ENCODE results near the gene MLX.

The MLX gene

GRCh38 chr17:42571435-42572225, 4.7 kb downstream of the MLX start:
- no peak overlapping the region for H3K27ac ChIP-seq
- no peak overlapping the region for H3K4me3 ChIP-seq

- no peak overlapping the region for H3K4me3 ChIP-seq
- H3K27ac ChIP-seq: no peak overlapping the region
Observed at GRCh38 chr17:42573095-42573494, 6.2 kb downstream of the MLX start.

- Histone ChIP-seq H3K4me3 (no peak overlapping the region), H3K27ac (no peak overlapping the region)
Observed at GRCh38 chr17:42574463-42574862, 7.6 kb downstream of the MLX start.

DNA sequence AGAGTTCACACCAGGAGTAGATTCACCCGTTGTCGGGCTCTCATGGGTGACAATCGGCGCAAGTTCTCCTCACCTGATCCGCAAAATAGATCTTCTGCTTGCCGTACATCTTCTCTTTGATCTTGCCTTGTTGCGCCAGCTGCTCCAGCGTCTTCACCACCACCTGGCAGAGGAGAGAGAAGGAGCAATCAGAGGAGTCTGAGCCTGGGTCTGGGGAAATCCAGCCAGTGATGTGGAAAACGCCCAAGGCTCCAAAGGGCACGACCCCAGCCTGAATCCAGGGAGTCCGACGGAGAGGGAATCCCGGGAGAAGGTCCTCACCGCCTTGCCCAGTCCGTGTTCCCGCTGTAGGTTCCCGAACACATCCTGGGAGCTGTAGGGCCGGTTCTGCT, 10.2 kb downstream of the MLX start:
- Histone ChIP-seq H3K27ac (peak overlapping the region in 19 of 21 experiments; percentile 37 to 93 (median 87)), H3K4me3 (peak overlapping the region; percentile 43 to 71 (median 58))

GRCh38 chr17:42577532-42578281, 10.8 kb downstream of the MLX start, which contains the start of gene PSMC3IP:
PSMC3IP (minus strand) TSS chr17:42577729; CDS start chr17:42577686, 43 bp downstream.
- H3K27ac ChIP-seq: peak within 1 kb of the TSS; percentile 48 to 93 (median 87)

GRCh38 chr17:42578282-42578869, 11.5 kb downstream of the MLX start:
- peak overlapping the region in 20 of 21 experiments; percentile 69 to 93 (median 88) for H3K27ac ChIP-seq

More at GRCh38 chr17:42577532-42578281, 10.8 kb downstream of the MLX start, which contains the start of gene PSMC3IP:
- peak within 1 kb of the TSS; percentile 43 to 71 (median 58) for H3K4me3 ChIP-seq

DNA sequence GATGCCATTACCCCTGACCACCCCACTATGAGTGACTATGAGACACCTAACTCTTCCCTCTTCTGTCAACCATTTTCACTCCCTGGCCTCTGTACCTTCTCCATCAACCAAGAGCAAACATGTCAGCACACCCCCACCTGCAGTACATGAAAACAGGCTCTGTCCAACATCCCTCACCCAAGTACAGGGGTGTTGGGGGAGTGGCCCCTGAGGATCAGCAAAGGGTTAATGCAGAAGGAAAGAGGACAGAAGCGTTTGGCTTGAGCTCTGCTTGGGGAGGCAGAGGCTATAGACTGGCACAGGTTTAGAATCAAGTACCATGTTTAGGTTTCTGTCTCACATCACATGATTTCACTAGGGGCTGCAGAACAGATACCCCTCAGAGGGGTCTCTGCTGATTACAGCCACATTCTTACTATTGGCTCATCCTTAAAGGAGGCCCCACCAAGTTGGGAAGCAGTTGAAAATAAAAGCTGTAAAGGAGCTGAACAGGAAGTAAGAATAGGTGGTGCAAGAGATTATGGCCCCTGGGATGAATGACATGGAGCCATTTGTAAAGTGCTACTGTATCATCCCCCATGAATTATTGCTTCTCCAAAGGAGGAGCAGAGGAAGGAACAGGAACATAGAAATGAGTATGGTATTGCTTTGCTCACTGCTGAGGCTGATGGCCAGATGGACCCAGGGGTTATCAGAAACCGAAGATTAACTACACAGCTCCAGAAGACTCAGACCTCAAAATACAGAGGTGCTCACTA, 13.1 kb downstream of the MLX start:
- Histone ChIP-seq H3K4me3 (no peak overlapping the region), H3K27ac (no peak overlapping the region)

More at GRCh38 chr17:42578282-42578869, 11.5 kb downstream of the MLX start:
- peak overlapping the region; percentile 43 to 71 (median 58) for H3K4me3 ChIP-seq

DNA sequence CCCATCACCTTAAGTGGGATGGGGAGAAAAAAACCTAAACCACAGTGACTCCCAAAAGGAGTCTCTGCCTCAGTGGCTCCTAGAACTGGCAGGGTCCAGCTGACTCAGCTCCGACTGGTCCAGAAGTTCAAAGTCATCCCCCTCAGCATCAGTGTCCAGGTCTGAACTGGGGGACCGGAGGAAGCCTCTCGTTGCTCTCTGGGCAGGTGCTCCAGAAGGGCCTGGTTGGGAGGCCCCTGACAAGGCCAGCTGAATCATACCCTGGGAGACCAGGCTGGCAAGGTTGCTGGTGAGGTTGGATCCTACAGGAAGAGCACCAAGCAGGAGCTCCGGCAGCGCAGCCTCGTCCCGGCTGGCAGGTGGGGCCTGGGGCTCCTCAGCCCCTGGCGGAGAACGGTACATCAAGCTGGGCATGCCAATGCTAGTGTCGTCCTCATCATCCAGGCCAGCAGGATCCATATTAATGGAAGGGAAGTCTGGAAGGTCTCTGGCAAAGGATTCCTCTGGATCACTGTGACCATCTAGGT, 14.9 kb downstream of the MLX start:
- Histone ChIP-seq H3K4me3 (no peak overlapping the region), H3K27ac (no peak overlapping the region)

- H3K27ac ChIP-seq: peak overlapping the region in 7 of 21 experiments; percentile 5 to 73 (median 29)
Observed at GRCh38 chr17:42584880-42585279, 18.0 kb downstream of the MLX start.

DNA sequence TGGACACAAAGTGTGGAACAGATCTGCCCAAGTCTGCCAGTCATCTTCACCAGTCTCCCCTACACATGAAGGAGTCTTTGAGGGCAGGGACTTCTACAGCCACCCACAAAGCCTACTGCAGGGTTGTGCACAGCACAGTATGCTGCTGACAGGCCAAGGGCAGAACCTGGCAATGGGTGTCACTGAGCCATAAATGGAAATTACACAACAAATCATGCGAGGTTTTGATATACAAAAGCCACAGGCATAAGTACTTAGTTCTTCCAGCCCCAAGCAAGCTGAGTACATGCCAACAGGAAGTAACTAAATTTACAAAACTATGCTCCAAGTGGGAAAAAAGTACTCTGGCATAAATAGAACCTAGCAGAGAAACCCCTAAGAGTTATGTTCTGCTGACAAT, 18.5 kb downstream of the MLX start:
- H3K4me3 ChIP-seq: no peak overlapping the region
- peak overlapping the region in 8 of 21 experiments; percentile 8 to 73 (median 33) for H3K27ac ChIP-seq

More at GRCh38 chr17:42584880-42585279, 18.0 kb downstream of the MLX start:
- no peak overlapping the region for H3K4me3 ChIP-seq

- H3K4me3 ChIP-seq: no peak overlapping the region
- peak overlapping the region in 17 of 21 experiments; percentile 3 to 73 (median 59) for H3K27ac ChIP-seq
Observed at GRCh38 chr17:42586514-42587230, 19.8 kb downstream of the MLX start.

DNA sequence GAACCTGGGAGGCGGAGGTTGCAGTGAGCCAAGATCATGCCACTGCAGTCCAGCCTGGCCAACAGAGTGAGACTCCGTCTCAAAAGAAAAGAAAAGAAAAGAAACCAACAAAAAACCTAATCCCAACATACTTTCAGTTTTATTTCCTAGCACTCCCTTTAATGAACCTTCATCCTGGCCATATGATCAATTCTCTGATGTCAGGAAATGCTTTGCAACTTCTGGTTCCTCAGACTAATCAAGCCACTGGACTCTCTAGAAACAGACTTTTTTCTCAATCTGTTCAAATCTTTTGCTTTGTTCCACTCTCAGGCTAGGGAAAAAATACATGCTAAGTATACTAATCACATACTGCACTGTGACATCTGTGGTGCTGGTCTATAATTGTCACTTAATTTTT, 24.0 kb downstream of the MLX start:
- no peak overlapping the region for H3K27ac ChIP-seq
- no peak overlapping the region for H3K4me3 ChIP-seq

GRCh38 chr17:42591411-42591810, 24.5 kb downstream of the MLX start:
- Histone ChIP-seq H3K4me3 (no peak overlapping the region), H3K27ac (no peak overlapping the region)

DNA sequence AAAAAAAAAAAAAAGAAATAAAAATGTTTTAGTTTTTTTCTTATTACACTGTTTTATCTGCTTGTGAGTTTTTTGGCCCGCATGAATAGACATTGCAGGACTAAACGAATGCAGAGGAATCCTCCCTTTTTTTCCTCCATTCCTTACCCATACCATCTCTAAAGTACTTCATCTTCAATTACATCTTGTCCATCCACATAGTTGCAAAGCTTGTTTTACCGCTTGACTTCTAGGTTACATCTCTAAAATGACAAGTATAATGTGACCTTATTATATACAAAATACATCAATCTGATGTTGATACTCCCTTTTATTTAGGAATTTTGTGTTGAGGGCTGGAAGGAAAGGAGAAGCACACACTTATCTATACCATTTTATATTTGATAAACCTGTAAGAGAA, 29.5 kb downstream of the MLX start:
- Histone ChIP-seq H3K4me3 (no peak overlapping the region), H3K27ac (no peak overlapping the region)

DNA sequence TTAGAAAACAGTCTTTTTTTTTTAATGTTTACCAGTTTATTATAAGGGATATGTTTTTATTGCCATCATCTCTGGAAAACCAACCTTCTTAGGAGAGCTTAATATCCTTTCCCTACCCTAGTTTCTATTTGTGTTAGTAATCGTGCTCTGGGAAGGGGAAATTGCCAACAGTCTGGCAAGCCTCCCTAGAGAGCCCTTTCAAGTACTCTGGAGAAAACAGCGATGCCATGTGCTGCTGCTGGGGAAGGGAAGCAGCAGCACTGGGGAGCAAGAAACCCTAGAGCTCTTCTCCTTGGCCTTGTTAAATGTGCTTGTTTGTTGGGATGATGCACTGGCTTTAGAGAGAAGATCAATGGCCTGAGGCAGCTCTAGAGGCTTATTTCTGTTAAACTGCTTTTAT, 32.0 kb downstream of the MLX start:
- Histone ChIP-seq H3K4me3 (no peak overlapping the region), H3K27ac (peak overlapping the region in 3 of 21 experiments; percentile 11 to 29 (median 17))

DNA sequence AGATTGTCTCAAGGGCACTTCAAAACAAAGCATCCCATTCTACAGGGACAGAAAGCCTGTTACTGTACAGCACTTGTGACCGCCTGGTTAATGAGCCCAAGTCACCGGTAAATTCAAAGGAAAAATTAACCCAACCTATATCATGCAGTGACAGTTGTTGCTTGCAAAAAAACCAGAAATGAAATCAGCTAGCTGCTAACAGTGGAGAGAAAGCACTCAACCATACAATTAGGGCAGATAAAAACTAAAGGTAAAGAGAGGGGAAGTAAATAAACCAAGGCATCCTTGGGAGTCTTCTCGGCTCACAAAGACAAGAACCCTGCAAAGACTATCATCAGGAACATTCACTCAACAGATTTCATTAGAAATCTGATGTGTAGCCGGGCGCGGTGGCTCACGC, 36.4 kb downstream of the MLX start:
- Histone ChIP-seq H3K4me3 (no peak overlapping the region), H3K27ac (no peak overlapping the region)

- H3K27ac ChIP-seq: peak overlapping the region in 4 of 21 experiments; percentile 84 to 99 (median 94)
- H3K4me3 ChIP-seq: peak overlapping the region in 6 of 7 experiments; percentile 61 to 91 (median 75)
Observed at GRCh38 chr17:42607769-42608168, 40.9 kb downstream of the MLX start.

Measured in skin epidermis (tissue), 12 donors.